Neural progenitor cell (in vitro differentiated cells): ENCODE measurements around the gene CANT1.

ENCODE experiments used
- EZH2phosphoT487 ChIP-seq: fragments of 200-600 bp; sonication (generic); IDR thresholded peaks from 2 replicates; pipeline ENCODE4 v1.6.1; 2017; ENCODE audit warnings: antibody characterized with exemption
- TF ChIP-seq, protein P1 (sequence below): fragments of 200-600 bp; sonication (generic); IDR thresholded peaks from 2 replicates; pipeline ENCODE4 v1.5.1; 2017; ENCODE audit warnings: antibody characterized with exemption, mild to moderate bottlenecking

DNA sequence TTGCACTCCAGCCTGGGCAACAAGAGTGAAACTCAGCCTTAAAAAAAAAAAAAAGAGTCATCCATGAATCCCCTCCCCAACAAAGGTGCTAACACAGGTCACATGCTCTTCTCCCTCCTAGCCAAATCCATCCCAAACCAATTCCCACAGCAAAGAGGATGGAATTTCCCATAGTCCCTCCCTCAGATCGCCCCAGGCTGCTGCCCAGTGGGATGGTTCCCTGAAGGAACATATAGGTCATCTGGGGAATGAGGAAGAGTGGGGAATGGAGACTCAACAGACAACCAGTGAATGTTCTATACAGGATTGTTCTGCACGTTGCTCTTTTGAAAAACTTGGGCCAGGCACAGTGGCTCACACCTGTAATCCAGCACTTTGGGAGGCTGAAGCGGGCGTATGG, 48.0 kb downstream of the CANT1 start:
- TF ChIP-seq, protein P1, sequence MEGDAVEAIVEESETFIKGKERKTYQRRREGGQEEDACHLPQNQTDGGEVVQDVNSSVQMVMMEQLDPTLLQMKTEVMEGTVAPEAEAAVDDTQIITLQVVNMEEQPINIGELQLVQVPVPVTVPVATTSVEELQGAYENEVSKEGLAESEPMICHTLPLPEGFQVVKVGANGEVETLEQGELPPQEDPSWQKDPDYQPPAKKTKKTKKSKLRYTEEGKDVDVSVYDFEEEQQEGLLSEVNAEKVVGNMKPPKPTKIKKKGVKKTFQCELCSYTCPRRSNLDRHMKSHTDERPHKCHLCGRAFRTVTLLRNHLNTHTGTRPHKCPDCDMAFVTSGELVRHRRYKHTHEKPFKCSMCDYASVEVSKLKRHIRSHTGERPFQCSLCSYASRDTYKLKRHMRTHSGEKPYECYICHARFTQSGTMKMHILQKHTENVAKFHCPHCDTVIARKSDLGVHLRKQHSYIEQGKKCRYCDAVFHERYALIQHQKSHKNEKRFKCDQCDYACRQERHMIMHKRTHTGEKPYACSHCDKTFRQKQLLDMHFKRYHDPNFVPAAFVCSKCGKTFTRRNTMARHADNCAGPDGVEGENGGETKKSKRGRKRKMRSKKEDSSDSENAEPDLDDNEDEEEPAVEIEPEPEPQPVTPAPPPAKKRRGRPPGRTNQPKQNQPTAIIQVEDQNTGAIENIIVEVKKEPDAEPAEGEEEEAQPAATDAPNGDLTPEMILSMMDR, result no peak
- no peak for TF ChIP-seq EZH2phosphoT487
